ENCODE results near the gene ABCD2.

- no peak for TF ChIP-seq CTCF (IDR thresholded peaks at IDR 0.05; ENCODE audit: low read depth, low read length)
- TF ChIP-seq EZH2phosphoT487 (IDR thresholded peaks at IDR 0.05; ENCODE audit: low read depth) = no peak
Measured at GRCh38 chr12:39581592-39581991, 38.0 kb downstream of the ABCD2 start.
